Activated gamma-delta T cell treated with Interleukin-2 at 50 U/mL for 16 hours (primary cell): Measurements from ENCODE around the gene LRMDA.

Experiments used
- DNase-seq: peaks from one replicate; pipeline ENCODE4 v3.0.0-alpha.2; 2020

The LRMDA gene

GRCh38 chr10:75894761-75895160, 463.3 kb downstream of the LRMDA start:
- no peak for DNase-seq

GRCh38 chr10:75895259-75895658, 463.8 kb downstream of the LRMDA start:
- no peak for DNase-seq

- no peak for DNase-seq
Measured at GRCh38 chr10:75899816-75900390, 468.5 kb downstream of the LRMDA start.

GRCh38 chr10:75902816-75903215, 471.4 kb downstream of the LRMDA start:
- no peak for DNase-seq

- no peak for DNase-seq
Measured at GRCh38 chr10:75904499-75905283, 473.3 kb downstream of the LRMDA start.

GRCh38 chr10:75905490-75905889, 474.1 kb downstream of the LRMDA start:
- DNase-seq = no peak

GRCh38 chr10:75910032-75910431, 478.6 kb downstream of the LRMDA start:
- DNase-seq = no peak

- no peak for DNase-seq
Measured at GRCh38 chr10:75911426-75911825, 480.0 kb downstream of the LRMDA start.

GRCh38 chr10:75916906-75917305, 485.5 kb downstream of the LRMDA start:
- no peak for DNase-seq

- no peak for DNase-seq
Measured at GRCh38 chr10:75919913-75920312, 488.5 kb downstream of the LRMDA start.

- DNase-seq = no peak
Measured at GRCh38 chr10:75922435-75922834, 491.0 kb downstream of the LRMDA start.

GRCh38 chr10:75924309-75924902, 493.0 kb downstream of the LRMDA start:
- DNase-seq = no peak

- DNase-seq = no peak
Measured at GRCh38 chr10:75925999-75926398, 494.6 kb downstream of the LRMDA start.

GRCh38 chr10:75926763-75927162, 495.3 kb downstream of the LRMDA start:
- no peak for DNase-seq

- DNase-seq = no peak
Measured at GRCh38 chr10:75928231-75928630, 496.8 kb downstream of the LRMDA start.

- DNase-seq = no peak
Measured at GRCh38 chr10:75929630-75930161, 498.3 kb downstream of the LRMDA start.

- no peak for DNase-seq
Measured at GRCh38 chr10:75932921-75933320, 501.5 kb downstream of the LRMDA start.

- DNase-seq = no peak
Measured at GRCh38 chr10:75935240-75935639, 503.8 kb downstream of the LRMDA start.

GRCh38 chr10:75935650-75936400, 504.4 kb downstream of the LRMDA start:
- DNase-seq = no peak

GRCh38 chr10:75936841-75937240, 505.4 kb downstream of the LRMDA start:
- DNase-seq = no peak

- no peak for DNase-seq
Measured at GRCh38 chr10:75937823-75938222, 506.4 kb downstream of the LRMDA start.

GRCh38 chr10:75938380-75939122, 507.1 kb downstream of the LRMDA start:
- DNase-seq = no peak

GRCh38 chr10:75939541-75939940, 508.1 kb downstream of the LRMDA start:
- no peak for DNase-seq
